ENCODE measurements around the gene HRG.

Gene HRG

GRCh38 chr3:186713499-186713898 is 47.7 kb downstream of the HRG start:
- no peak overlapping the region for H3K4me3 ChIP-seq (ENCODE audit: low read depth, low read length)
- no peak for TF ChIP-seq CTCF (IDR thresholded peaks at IDR 0.05; ENCODE audit: low read depth, low read length)
- no peak overlapping the region for H3K27ac ChIP-seq
- H3K9me3 ChIP-seq (ENCODE audit: severe bottlenecking) = no peaks in the 10 kb centered on the region
- no peak for DNase-seq
- H3K27me3 ChIP-seq (ENCODE audit: insufficient read depth, low read depth, severe bottlenecking) = peaks cover 9% of the 10 kb centered on the region
- H3K36me3 ChIP-seq = no peaks in the 10 kb centered on the region

DNA sequence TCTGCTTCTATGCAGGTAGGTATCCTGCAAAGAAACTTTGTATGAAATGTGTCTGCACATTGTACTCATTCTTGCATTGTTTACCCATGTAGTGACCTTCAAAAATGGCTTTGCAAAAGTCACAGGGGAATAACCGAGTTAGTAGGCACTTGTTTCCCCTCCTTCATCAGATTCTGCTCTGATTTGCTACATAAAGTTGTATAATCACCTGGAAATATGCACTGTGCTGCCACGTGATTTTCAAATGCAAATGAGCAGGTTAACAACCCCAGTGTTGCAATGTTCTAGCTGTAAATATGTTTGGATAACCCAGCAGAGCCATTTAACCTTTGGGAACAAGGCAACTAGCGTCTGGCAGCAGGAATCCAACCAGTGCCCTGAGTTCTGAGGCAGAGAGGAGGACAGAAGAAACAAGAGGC is 51.2 kb downstream of the HRG start, which contains the start of gene KNG1:
Gene KNG1, plus strand, starts transcription at position 321 of the 419 bp plus-strand sequence. CDS start 184 bp downstream, outside the sequence.
- no peaks in the 10 kb centered on the region for H3K36me3 ChIP-seq
- no peak for DNase-seq
- no peak within 1 kb of the TSS for H3K4me3 ChIP-seq (ENCODE audit: low read depth, low read length)
- no peaks in the 10 kb centered on the region for H3K9me3 ChIP-seq (ENCODE audit: severe bottlenecking)
- peaks cover 4% of the 10 kb centered on the region for H3K27me3 ChIP-seq (ENCODE audit: insufficient read depth, low read depth, severe bottlenecking)
- TF ChIP-seq CTCF (IDR thresholded peaks at IDR 0.05; ENCODE audit: low read depth, low read length) = no peak
- H3K27ac ChIP-seq = no peak within 1 kb of the TSS

- Histone ChIP-seq H3K36me3 (no peaks in the 10 kb centered on the region), H3K4me3 (ENCODE audit: low read depth, low read length) (no peak overlapping the region), H3K27me3 (ENCODE audit: insufficient read depth, low read depth, severe bottlenecking) (peaks cover 3% of the 10 kb centered on the region), H3K27ac (no peak overlapping the region), H3K9me3 (ENCODE audit: severe bottlenecking) (no peaks in the 10 kb centered on the region)
- no peak for TF ChIP-seq CTCF (IDR thresholded peaks at IDR 0.05; ENCODE audit: low read depth, low read length)
- no peak for DNase-seq
Measured at GRCh38 chr3:186719945-186720739, 54.3 kb downstream of the HRG start.

- Histone ChIP-seq H3K27me3 (ENCODE audit: insufficient read depth, low read depth, severe bottlenecking) (no peaks in the 10 kb centered on the region), H3K27ac (no peak overlapping the region), H3K4me3 (ENCODE audit: low read depth, low read length) (no peak overlapping the region), H3K9me3 (ENCODE audit: severe bottlenecking) (no peaks in the 10 kb centered on the region), H3K36me3 (no peaks in the 10 kb centered on the region)
- TF ChIP-seq CTCF (IDR thresholded peaks at IDR 0.05; ENCODE audit: low read depth, low read length) = peak; percentile 42
- peak; percentile 17 for DNase-seq
Measured at GRCh38 chr3:186722457-186722856, 56.6 kb downstream of the HRG start.

DNA sequence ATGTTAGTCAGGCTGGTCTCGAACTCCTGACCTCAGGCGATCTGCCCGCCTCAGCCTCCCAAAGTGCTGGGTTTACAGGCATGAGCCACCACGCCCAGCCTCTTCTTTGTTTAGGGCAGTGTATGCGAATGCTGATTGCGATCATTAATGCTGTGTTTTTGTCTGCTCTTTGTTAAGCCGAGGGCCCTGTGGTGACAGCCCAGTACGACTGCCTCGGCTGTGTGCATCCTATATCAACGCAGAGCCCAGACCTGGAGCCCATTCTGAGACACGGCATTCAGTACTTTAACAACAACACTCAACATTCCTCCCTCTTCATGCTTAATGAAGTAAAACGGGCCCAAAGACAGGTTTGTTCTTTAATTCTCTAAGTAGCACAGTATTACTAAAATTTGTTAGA is 59.1 kb downstream of the HRG start:
- no peak for TF ChIP-seq CTCF (IDR thresholded peaks at IDR 0.05; ENCODE audit: low read depth, low read length)
- DNase-seq = no peak
- H3K4me3 ChIP-seq (ENCODE audit: low read depth, low read length) = no peak overlapping the region
- H3K27ac ChIP-seq = no peak overlapping the region
- H3K9me3 ChIP-seq (ENCODE audit: severe bottlenecking) = no peaks in the 10 kb centered on the region
- no peaks in the 10 kb centered on the region for H3K27me3 ChIP-seq (ENCODE audit: insufficient read depth, low read depth, severe bottlenecking)
- H3K36me3 ChIP-seq = no peaks in the 10 kb centered on the region

Data from WERI-Rb-1 (cell line).